ENCODE data around the gene HOXA10.

The HOXA10 gene

GRCh38 chr7:27148031-27148755 lies 25.9 kb downstream of the HOXA10 start:
- DNase-seq (ENCODE audit: insufficient read length) (no peak), FAIRE-seq (no peak)
- TF ChIP-seq POLR2AphosphoS5 (IDR thresholded peaks at IDR 0.05; ENCODE audit: low read depth, low read length), result no peak

GRCh38 chr7:27147199-27148030 lies 26.7 kb downstream of the HOXA10 start, which contains the start of gene HOXA6:
Gene HOXA6 (minus strand): TSS chr7:27147774. CDS start chr7:27147749, 25 bp downstream.
- no peak for DNase-seq (ENCODE audit: insufficient read length)
- TF ChIP-seq POLR2A (IDR thresholded peaks at IDR 0.05; ENCODE audit: low read depth, low read length) (no peak), POLR2AphosphoS5 (IDR thresholded peaks at IDR 0.05; ENCODE audit: low read depth, low read length) (no peak), TAF1 (IDR thresholded peaks at IDR 0.05; ENCODE audit: borderline replicate concordance, low read depth, low read length) (no peak)

GRCh38 chr7:27146491-27147198 lies 27.5 kb downstream of the HOXA10 start:
- DNase-seq (ENCODE audit: insufficient read length), result no peak
- TF ChIP-seq POLR2A (IDR thresholded peaks at IDR 0.05; ENCODE audit: low read depth, low read length) (no peak), TAF1 (IDR thresholded peaks at IDR 0.05; ENCODE audit: borderline replicate concordance, low read depth, low read length) (no peak), POLR2AphosphoS5 (IDR thresholded peaks at IDR 0.05; ENCODE audit: low read depth, low read length) (no peak)
- FAIRE-seq, result no peak

More at GRCh38 chr7:27147199-27148030, 26.7 kb downstream of the HOXA10 start, which contains the start of gene HOXA6:
- no peak for FAIRE-seq

- DNase-seq (ENCODE audit: insufficient read length) (no peak), FAIRE-seq (no peak)
- TF ChIP-seq TAF1 (IDR thresholded peaks at IDR 0.05; ENCODE audit: borderline replicate concordance, low read depth, low read length) (no peak), POLR2A (IDR thresholded peaks at IDR 0.05; ENCODE audit: low read depth, low read length) (no peak), POLR2AphosphoS5 (IDR thresholded peaks at IDR 0.05; ENCODE audit: low read depth, low read length) (no peak)
These were observed 28.2 kb downstream of the HOXA10 start for GRCh38 chr7:27145914-27146412.

GRCh38 chr7:27145165-27145913 lies 28.8 kb downstream of the HOXA10 start:
- FAIRE-seq, result no peak
- TF ChIP-seq TAF1 (IDR thresholded peaks at IDR 0.05; ENCODE audit: borderline replicate concordance, low read depth, low read length) (no peak), POLR2A (IDR thresholded peaks at IDR 0.05; ENCODE audit: low read depth, low read length) (no peak)
- DNase-seq (ENCODE audit: insufficient read length), result no peak

- no peak for FAIRE-seq
- TF ChIP-seq POLR2A (IDR thresholded peaks at IDR 0.05; ENCODE audit: low read depth, low read length) (no peak), TAF1 (IDR thresholded peaks at IDR 0.05; ENCODE audit: borderline replicate concordance, low read depth, low read length) (no peak), POLR2AphosphoS5 (IDR thresholded peaks at IDR 0.05; ENCODE audit: low read depth, low read length) (no peak)
- DNase-seq (ENCODE audit: insufficient read length), result no peak
These were observed 29.3 kb downstream of the HOXA10 start for GRCh38 chr7:27144781-27145164.

- FAIRE-seq, result no peak
- no peak for DNase-seq (ENCODE audit: insufficient read length)
- TF ChIP-seq POLR2AphosphoS5 (IDR thresholded peaks at IDR 0.05; ENCODE audit: low read depth, low read length) (no peak), POLR2A (IDR thresholded peaks at IDR 0.05; ENCODE audit: low read depth, low read length) (no peak), TAF1 (IDR thresholded peaks at IDR 0.05; ENCODE audit: borderline replicate concordance, low read depth, low read length) (no peak)
These were observed 30.0 kb downstream of the HOXA10 start for GRCh38 chr7:27143950-27144780.

GRCh38 chr7:27143023-27143949 lies 30.8 kb downstream of the HOXA10 start, which contains the start of gene HOXA5:
Gene HOXA5 (minus strand): TSS chr7:27143681. CDS start chr7:27143607, 74 bp downstream.
- no peak for FAIRE-seq
- no peak for TF ChIP-seq POLR2A (IDR thresholded peaks at IDR 0.05; ENCODE audit: low read depth, low read length)
- TF ChIP-seq TAF1 (IDR thresholded peaks at IDR 0.05; ENCODE audit: borderline replicate concordance, low read depth, low read length), result no peak
- TF ChIP-seq POLR2AphosphoS5 (IDR thresholded peaks at IDR 0.05; ENCODE audit: low read depth, low read length), result no peak
- no peak for DNase-seq (ENCODE audit: insufficient read length)

- DNase-seq (ENCODE audit: insufficient read length) (no peak), FAIRE-seq (no peak)
- TF ChIP-seq POLR2AphosphoS5 (IDR thresholded peaks at IDR 0.05; ENCODE audit: low read depth, low read length) (no peak), POLR2A (IDR thresholded peaks at IDR 0.05; ENCODE audit: low read depth, low read length) (no peak), TAF1 (IDR thresholded peaks at IDR 0.05; ENCODE audit: borderline replicate concordance, low read depth, low read length) (no peak)
These were observed 31.5 kb downstream of the HOXA10 start for GRCh38 chr7:27142580-27143022.

All from GM12892 (cell line).